HL-60 (cell line): ENCODE data around the gene DHX32.

Experiments
- GABPA ChIP-seq: IDR thresholded peaks from 2 replicates; pipeline ENCODE4 v1.6.1; 2012; ENCODE audit warnings: low read depth
- POLR2AphosphoS5 ChIP-seq: IDR thresholded peaks from 2 replicates; pipeline ENCODE4 v1.6.1; 2012; ENCODE audit warnings: low read depth
- TF ChIP-seq, protein P1 (sequence below): IDR thresholded peaks from one replicate; pipeline ENCODE4 v1.5.1; 2011; ENCODE audit warnings: low read length, control low read depth, inconsistent platforms; ENCODE audit not compliant: insufficient read depth
- TF ChIP-seq, protein P2 (sequence below): IDR thresholded peaks from 2 replicates; pipeline ENCODE4 v1.6.1; 2012; ENCODE audit warnings: low read depth; ENCODE audit not compliant: insufficient replicate concordance

DNA sequence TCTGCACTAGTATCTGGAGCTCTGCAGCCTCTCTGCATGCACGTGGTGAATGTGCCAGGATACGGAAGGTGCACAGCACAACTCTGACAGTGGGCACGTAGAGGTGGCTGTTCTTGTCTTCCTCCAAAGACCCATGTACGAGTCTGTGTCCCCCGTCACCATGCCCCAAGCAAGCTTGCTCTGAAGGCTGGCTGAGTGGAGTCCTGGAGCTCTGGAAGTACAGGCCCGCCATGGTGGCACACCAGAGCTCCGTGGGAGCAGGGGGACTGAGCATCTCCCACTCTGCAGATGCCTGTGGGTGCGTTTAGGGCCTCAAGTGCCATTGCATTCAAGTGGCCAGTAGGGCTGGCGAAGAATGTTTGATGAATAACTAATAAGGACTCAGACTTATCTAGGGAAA, 40.7 kb downstream of the DHX32 start:
- TF ChIP-seq, protein P1, sequence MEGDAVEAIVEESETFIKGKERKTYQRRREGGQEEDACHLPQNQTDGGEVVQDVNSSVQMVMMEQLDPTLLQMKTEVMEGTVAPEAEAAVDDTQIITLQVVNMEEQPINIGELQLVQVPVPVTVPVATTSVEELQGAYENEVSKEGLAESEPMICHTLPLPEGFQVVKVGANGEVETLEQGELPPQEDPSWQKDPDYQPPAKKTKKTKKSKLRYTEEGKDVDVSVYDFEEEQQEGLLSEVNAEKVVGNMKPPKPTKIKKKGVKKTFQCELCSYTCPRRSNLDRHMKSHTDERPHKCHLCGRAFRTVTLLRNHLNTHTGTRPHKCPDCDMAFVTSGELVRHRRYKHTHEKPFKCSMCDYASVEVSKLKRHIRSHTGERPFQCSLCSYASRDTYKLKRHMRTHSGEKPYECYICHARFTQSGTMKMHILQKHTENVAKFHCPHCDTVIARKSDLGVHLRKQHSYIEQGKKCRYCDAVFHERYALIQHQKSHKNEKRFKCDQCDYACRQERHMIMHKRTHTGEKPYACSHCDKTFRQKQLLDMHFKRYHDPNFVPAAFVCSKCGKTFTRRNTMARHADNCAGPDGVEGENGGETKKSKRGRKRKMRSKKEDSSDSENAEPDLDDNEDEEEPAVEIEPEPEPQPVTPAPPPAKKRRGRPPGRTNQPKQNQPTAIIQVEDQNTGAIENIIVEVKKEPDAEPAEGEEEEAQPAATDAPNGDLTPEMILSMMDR, result no peak
- TF ChIP-seq, protein P2, sequence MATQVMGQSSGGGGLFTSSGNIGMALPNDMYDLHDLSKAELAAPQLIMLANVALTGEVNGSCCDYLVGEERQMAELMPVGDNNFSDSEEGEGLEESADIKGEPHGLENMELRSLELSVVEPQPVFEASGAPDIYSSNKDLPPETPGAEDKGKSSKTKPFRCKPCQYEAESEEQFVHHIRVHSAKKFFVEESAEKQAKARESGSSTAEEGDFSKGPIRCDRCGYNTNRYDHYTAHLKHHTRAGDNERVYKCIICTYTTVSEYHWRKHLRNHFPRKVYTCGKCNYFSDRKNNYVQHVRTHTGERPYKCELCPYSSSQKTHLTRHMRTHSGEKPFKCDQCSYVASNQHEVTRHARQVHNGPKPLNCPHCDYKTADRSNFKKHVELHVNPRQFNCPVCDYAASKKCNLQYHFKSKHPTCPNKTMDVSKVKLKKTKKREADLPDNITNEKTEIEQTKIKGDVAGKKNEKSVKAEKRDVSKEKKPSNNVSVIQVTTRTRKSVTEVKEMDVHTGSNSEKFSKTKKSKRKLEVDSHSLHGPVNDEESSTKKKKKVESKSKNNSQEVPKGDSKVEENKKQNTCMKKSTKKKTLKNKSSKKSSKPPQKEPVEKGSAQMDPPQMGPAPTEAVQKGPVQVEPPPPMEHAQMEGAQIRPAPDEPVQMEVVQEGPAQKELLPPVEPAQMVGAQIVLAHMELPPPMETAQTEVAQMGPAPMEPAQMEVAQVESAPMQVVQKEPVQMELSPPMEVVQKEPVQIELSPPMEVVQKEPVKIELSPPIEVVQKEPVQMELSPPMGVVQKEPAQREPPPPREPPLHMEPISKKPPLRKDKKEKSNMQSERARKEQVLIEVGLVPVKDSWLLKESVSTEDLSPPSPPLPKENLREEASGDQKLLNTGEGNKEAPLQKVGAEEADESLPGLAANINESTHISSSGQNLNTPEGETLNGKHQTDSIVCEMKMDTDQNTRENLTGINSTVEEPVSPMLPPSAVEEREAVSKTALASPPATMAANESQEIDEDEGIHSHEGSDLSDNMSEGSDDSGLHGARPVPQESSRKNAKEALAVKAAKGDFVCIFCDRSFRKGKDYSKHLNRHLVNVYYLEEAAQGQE, result no peak
- TF ChIP-seq POLR2AphosphoS5, result no peak
- TF ChIP-seq GABPA, result no peak
